Testis (tissue), 2 donors: ENCODE data around the gene TAX1BP3.

Source experiments
- POLR2A ChIP-seq: fragments of 450-650 bp; IDR thresholded peaks from one replicate; pipeline ENCODE4 v1.6.1; 2017; ENCODE audit warnings: antibody characterized with exemption, mild to moderate bottlenecking, moderate library complexity
- TF ChIP-seq, protein P1 (sequence below), 3 experiments: fragments of 450-650 bp in 2 of 3; fragments of 200-600 bp in 1 of 3; sonication (generic) in 1 of 3; IDR thresholded peaks; one replicate each; pipeline ENCODE4 v1.5.1; 2016 to 2019; ENCODE audit warnings: antibody characterized with exemption in 3 of 3, mild to moderate bottlenecking in 2 of 3, moderate library complexity in 1 of 3

GRCh38 chr17:3630781-3631180, 37.6 kb downstream of the TAX1BP3 start:
- TF ChIP-seq, protein P1, sequence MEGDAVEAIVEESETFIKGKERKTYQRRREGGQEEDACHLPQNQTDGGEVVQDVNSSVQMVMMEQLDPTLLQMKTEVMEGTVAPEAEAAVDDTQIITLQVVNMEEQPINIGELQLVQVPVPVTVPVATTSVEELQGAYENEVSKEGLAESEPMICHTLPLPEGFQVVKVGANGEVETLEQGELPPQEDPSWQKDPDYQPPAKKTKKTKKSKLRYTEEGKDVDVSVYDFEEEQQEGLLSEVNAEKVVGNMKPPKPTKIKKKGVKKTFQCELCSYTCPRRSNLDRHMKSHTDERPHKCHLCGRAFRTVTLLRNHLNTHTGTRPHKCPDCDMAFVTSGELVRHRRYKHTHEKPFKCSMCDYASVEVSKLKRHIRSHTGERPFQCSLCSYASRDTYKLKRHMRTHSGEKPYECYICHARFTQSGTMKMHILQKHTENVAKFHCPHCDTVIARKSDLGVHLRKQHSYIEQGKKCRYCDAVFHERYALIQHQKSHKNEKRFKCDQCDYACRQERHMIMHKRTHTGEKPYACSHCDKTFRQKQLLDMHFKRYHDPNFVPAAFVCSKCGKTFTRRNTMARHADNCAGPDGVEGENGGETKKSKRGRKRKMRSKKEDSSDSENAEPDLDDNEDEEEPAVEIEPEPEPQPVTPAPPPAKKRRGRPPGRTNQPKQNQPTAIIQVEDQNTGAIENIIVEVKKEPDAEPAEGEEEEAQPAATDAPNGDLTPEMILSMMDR (IDR thresholded peaks at IDR 0.05), result no peak
- no peak for TF ChIP-seq POLR2A
